HG02981 (cell line): ENCODE measurements around the gene CDC25B.
A peak's percentile ranks its signal among the peaks of the same experiment; 100 is the strongest.

Experiments
- ATAC-seq: cut with Tn5 transposase; IDR thresholded peaks from one replicate; pipeline ENCODE4 v1.9.1; 2021; ENCODE audit warnings: mild to moderate bottlenecking, moderate library complexity; ENCODE audit not compliant: unreplicated experiment

The CDC25B gene

GRCh38 chr20:3802524-3803239 is 6.6 kb downstream of the CDC25B start:
- no peak for ATAC-seq

GRCh38 chr20:3803289-3803688 is 7.2 kb downstream of the CDC25B start:
- ATAC-seq: no peak

- no peak for ATAC-seq
Observed at GRCh38 chr20:3803854-3804253, 7.7 kb downstream of the CDC25B start.

- no peak for ATAC-seq
Observed at GRCh38 chr20:3804254-3804751, 8.2 kb downstream of the CDC25B start.

GRCh38 chr20:3804781-3805180 is 8.7 kb downstream of the CDC25B start:
- ATAC-seq: no peak

GRCh38 chr20:3808544-3808943 is 12.4 kb downstream of the CDC25B start:
- no peak for ATAC-seq

GRCh38 chr20:3811467-3812258 is 15.6 kb downstream of the CDC25B start:
- ATAC-seq: no peak

GRCh38 chr20:3812259-3812681 is 16.2 kb downstream of the CDC25B start:
- ATAC-seq: no peak

GRCh38 chr20:3812975-3813847 is 17.1 kb downstream of the CDC25B start:
- no peak for ATAC-seq

- ATAC-seq: no peak
Observed at GRCh38 chr20:3813848-3814581, 17.9 kb downstream of the CDC25B start.

- no peak for ATAC-seq
Observed at GRCh38 chr20:3814928-3815495, 18.9 kb downstream of the CDC25B start.

- ATAC-seq: no peak
Observed at GRCh38 chr20:3815703-3816315, 19.7 kb downstream of the CDC25B start.

- no peak for ATAC-seq
Observed at GRCh38 chr20:3818155-3819151, 22.3 kb downstream of the CDC25B start.

GRCh38 chr20:3819411-3820047 is 23.4 kb downstream of the CDC25B start:
- ATAC-seq: no peak

- ATAC-seq: peak; percentile 77
Observed at GRCh38 chr20:3820048-3820900, 24.2 kb downstream of the CDC25B start, which contains the start of gene AP5S1. Gene AP5S1 (plus strand): TSS chr20:3820547. CDS start chr20:3822118, 1,571 bp downstream.

- ATAC-seq: peak; percentile 9
Observed at GRCh38 chr20:3820901-3821727, 25.0 kb downstream of the CDC25B start.
